ENCODE data around the gene ATP10A. TPM values are rescaled to one million over a fixed set of nuclear protein-coding genes. Genes with fewer than 3 reads are reported as not detected.

ATP10A gene
- polyA plus RNA-seq, 1 donor from 2014 or later: not detected

DNA sequence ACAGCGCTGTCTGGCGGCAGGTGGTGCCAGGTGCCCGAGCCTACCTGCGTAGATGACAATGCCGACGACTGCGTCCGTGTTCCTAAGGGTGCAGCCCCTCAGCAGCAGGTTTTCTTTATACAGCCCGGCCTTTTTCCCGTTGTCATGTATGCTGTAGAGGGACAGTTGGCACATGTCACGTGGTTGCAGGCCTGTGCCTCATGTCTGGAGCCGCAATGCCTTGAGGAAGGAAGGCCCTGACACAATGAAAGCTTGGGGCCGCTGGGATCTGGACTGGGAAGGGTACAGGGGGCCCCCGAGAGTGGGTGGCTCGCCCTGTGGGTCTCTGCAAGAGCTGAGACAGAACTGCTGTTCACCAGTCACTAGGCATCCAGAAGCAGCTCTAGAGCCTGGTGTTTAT lies 136.0 kb downstream of the ATP10A start:
- H3K4me3 ChIP-seq (ENCODE audit: low read length): no peak overlapping the region
- no peak overlapping the region for H2AFZ ChIP-seq (ENCODE audit: low read depth, low read length)
- no peak overlapping the region for H3K27ac ChIP-seq (ENCODE audit: low read length)
- H4K20me1 ChIP-seq (ENCODE audit: insufficient read depth): no peaks in the 10 kb centered on the region
- H3F3A ChIP-seq (ENCODE audit: insufficient read depth, low read length, poor library complexity, severe bottlenecking): no peaks in the 10 kb centered on the region
- H3K4me2 ChIP-seq (ENCODE audit: low read length): no peak overlapping the region
- no peaks in the 10 kb centered on the region for H3K27me3 ChIP-seq (ENCODE audit: insufficient read depth, low read depth, low read length)
- no peaks in the 10 kb centered on the region for H3K9me3 ChIP-seq (ENCODE audit: low read length)
- H3K36me3 ChIP-seq (ENCODE audit: insufficient read depth, low read length): no peaks in the 10 kb centered on the region
- H3K9ac ChIP-seq (ENCODE audit: low read length): no peak overlapping the region
- no peaks in the 10 kb centered on the region for H3K9me2 ChIP-seq (ENCODE audit: insufficient read depth, low read length)
- no peak for TF ChIP-seq RAD21 (conservative IDR thresholded peaks at IDR 0.05)
- TF ChIP-seq, protein P1, sequence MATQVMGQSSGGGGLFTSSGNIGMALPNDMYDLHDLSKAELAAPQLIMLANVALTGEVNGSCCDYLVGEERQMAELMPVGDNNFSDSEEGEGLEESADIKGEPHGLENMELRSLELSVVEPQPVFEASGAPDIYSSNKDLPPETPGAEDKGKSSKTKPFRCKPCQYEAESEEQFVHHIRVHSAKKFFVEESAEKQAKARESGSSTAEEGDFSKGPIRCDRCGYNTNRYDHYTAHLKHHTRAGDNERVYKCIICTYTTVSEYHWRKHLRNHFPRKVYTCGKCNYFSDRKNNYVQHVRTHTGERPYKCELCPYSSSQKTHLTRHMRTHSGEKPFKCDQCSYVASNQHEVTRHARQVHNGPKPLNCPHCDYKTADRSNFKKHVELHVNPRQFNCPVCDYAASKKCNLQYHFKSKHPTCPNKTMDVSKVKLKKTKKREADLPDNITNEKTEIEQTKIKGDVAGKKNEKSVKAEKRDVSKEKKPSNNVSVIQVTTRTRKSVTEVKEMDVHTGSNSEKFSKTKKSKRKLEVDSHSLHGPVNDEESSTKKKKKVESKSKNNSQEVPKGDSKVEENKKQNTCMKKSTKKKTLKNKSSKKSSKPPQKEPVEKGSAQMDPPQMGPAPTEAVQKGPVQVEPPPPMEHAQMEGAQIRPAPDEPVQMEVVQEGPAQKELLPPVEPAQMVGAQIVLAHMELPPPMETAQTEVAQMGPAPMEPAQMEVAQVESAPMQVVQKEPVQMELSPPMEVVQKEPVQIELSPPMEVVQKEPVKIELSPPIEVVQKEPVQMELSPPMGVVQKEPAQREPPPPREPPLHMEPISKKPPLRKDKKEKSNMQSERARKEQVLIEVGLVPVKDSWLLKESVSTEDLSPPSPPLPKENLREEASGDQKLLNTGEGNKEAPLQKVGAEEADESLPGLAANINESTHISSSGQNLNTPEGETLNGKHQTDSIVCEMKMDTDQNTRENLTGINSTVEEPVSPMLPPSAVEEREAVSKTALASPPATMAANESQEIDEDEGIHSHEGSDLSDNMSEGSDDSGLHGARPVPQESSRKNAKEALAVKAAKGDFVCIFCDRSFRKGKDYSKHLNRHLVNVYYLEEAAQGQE (IDR thresholded peaks at IDR 0.05; ENCODE audit: borderline replicate concordance): no peak
- TF ChIP-seq EZH2 (IDR thresholded peaks at IDR 0.05; ENCODE audit: borderline replicate concordance, insufficient read depth, low read length, poor library complexity, severe bottlenecking): no peak
- TF ChIP-seq TAF1 (IDR thresholded peaks at IDR 0.05; ENCODE audit: low read depth): no peak
- TF ChIP-seq POLR2AphosphoS5 (IDR thresholded peaks at IDR 0.05): no peak
- TF ChIP-seq, protein P2, sequence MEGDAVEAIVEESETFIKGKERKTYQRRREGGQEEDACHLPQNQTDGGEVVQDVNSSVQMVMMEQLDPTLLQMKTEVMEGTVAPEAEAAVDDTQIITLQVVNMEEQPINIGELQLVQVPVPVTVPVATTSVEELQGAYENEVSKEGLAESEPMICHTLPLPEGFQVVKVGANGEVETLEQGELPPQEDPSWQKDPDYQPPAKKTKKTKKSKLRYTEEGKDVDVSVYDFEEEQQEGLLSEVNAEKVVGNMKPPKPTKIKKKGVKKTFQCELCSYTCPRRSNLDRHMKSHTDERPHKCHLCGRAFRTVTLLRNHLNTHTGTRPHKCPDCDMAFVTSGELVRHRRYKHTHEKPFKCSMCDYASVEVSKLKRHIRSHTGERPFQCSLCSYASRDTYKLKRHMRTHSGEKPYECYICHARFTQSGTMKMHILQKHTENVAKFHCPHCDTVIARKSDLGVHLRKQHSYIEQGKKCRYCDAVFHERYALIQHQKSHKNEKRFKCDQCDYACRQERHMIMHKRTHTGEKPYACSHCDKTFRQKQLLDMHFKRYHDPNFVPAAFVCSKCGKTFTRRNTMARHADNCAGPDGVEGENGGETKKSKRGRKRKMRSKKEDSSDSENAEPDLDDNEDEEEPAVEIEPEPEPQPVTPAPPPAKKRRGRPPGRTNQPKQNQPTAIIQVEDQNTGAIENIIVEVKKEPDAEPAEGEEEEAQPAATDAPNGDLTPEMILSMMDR (IDR thresholded peaks at IDR 0.05; ENCODE audit: poor library complexity, severe bottlenecking): no peak
- TF ChIP-seq SMC3 (conservative IDR thresholded peaks at IDR 0.05; ENCODE audit: poor library complexity): no peak
- no peak for TF ChIP-seq EP300 (conservative IDR thresholded peaks at IDR 0.05; ENCODE audit: poor library complexity, severe bottlenecking)
- no peak for TF ChIP-seq MXI1 (conservative IDR thresholded peaks at IDR 0.05; ENCODE audit: poor library complexity, severe bottlenecking)
- H3K79me2 ChIP-seq (replicated peaks; ENCODE audit: insufficient read depth, low read length): no peaks in the 10 kb centered on the region

DNA sequence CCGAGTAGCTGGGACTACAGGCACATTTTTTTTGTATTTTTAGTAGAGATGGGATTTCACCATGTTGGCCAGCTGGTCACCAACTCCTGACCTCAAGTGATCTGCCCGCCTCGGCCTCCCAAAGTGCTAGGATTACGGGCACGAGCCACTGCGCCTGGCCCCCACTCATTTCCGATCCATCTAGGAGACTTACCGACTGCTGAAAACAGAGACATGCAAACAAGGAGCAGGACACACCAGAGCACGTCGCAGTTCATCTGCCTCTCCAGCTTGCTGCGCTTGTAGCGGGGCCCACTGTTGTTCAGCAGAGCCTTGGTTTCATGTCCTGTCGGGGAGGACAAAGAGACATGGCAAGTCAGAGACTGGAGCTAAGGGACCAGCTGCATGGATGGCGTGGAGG lies 137.4 kb downstream of the ATP10A start:
- Histone ChIP-seq H3K27me3 (ENCODE audit: insufficient read depth, low read depth, low read length) (no peaks in the 10 kb centered on the region), H3K4me3 (ENCODE audit: low read length) (no peak overlapping the region), H3F3A (ENCODE audit: insufficient read depth, low read length, poor library complexity, severe bottlenecking) (no peaks in the 10 kb centered on the region), H4K20me1 (ENCODE audit: insufficient read depth) (no peaks in the 10 kb centered on the region), H2AFZ (ENCODE audit: low read depth, low read length) (no peak overlapping the region), H3K9me2 (ENCODE audit: insufficient read depth, low read length) (no peaks in the 10 kb centered on the region), H3K4me2 (ENCODE audit: low read length) (no peak overlapping the region), H3K79me2 (replicated peaks; ENCODE audit: insufficient read depth, low read length) (no peaks in the 10 kb centered on the region), H3K9ac (ENCODE audit: low read length) (no peak overlapping the region), H3K27ac (ENCODE audit: low read length) (no peak overlapping the region), H3K36me3 (ENCODE audit: insufficient read depth, low read length) (no peaks in the 10 kb centered on the region), H3K9me3 (ENCODE audit: low read length) (no peaks in the 10 kb centered on the region)
- TF ChIP-seq TAF1 (IDR thresholded peaks at IDR 0.05; ENCODE audit: low read depth) (no peak), RAD21 (conservative IDR thresholded peaks at IDR 0.05) (no peak)
- TF ChIP-seq, protein P1 (IDR thresholded peaks at IDR 0.05; ENCODE audit: borderline replicate concordance): no peak
- TF ChIP-seq, protein P2 (IDR thresholded peaks at IDR 0.05; ENCODE audit: poor library complexity, severe bottlenecking): no peak

Data from neural cell (in vitro differentiated cells).